ENCODE results near the gene CYP3A7.
"Not testable (repeated sequence)": the region's sequence is repeated elsewhere in the genome, so short reads cannot be mapped to it uniquely, and the experiment has no call there.

CYP3A7 gene

GRCh38 chr7:99734987-99735386 lies at the start of gene CYP3A7:
Gene CYP3A7 (minus strand): TSS chr7:99735196. CDS start chr7:99735093, 103 bp downstream.
- H3K4me3 ChIP-seq (replicated peaks; ENCODE audit: low read depth, low read length), result no peak within 1 kb of the TSS
- no peak for TF ChIP-seq CTCF (IDR thresholded peaks at IDR 0.05; ENCODE audit: low read length, missing control alignments)
- DNase-seq (ENCODE audit: low read depth), result no peak

DNA sequence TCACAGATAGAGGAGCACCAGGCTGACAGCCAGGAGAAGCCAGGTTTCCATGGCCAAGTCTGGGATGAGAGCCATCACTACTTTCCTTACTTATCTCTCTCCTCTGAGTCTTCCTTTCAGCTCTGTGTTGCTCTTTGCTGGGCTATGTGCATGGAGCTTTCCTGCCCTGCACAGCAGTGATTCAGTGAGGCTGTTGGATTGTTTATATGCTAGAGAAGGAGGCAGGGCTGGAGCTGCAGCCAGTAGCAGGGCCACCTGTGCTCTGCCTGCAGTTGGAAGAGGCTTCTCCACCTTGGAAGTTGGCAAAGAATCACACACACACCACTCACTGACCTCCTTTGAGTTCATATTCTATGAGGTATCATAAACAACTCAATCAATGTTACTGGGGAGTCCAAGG lies 49.0 kb upstream of the CYP3A7 start, which contains the start of gene CYP3A4:
Gene CYP3A4, minus strand, starts transcription at position 178 of the 400 bp plus-strand sequence. Its CDS starts 103 bp downstream, at position 75.
- no peak within 1 kb of the TSS for H3K4me3 ChIP-seq (replicated peaks; ENCODE audit: low read depth, low read length)
- no peak for DNase-seq (ENCODE audit: low read depth)
- no peak for TF ChIP-seq CTCF (IDR thresholded peaks at IDR 0.05; ENCODE audit: low read length, missing control alignments)

DNA sequence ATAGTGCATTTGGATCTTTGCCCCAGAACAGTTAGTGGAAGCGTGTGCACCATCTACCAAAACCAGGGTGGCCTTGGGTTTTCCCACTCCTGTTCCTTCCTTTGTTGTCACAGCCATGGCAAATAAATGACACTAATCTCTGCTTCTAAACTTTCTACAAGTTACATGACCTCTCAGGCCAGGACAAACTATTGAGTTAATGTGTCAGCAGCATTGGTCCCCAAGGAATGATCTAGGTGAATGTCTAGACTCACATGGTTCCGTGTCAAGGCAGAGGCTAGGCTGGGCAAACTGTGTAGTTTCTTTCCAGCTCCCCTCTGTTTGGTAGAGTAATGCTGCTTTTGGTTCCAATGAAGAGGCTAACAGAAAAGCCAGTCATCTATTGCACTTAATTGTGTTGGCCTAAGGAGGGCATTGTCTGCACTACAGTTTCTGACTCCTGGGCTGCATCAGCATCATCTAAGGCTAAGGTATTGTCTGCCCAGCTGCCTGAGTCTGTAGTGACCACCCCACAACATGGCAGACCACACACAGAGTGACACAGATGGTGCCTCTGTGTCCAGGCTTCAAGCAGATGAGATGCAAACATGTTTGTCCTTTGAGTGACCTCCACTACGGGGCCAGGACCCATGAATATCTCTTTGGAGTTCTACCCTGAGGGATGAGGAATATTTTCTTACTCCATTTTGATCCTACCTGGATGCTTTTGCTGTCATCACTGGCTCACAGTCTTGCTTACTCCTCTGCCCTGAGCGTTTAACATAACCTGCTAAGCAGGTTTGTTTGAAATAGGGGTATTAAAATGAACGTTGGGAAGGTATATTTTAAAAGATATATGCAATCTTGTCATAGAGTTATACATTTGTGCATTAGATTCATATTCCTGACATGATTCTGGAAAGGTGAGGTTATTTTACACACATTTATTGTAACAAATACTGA lies 47.3 kb upstream of the CYP3A7 start:
- H3K4me3 ChIP-seq (replicated peaks; ENCODE audit: low read depth, low read length), result no peak overlapping the region
- DNase-seq (ENCODE audit: low read depth), result no peak
- no peak for TF ChIP-seq CTCF (IDR thresholded peaks at IDR 0.05; ENCODE audit: low read length, missing control alignments)

- no peak for TF ChIP-seq CTCF (IDR thresholded peaks at IDR 0.05; ENCODE audit: low read length, missing control alignments)
- no peak overlapping the region for H3K4me3 ChIP-seq (replicated peaks; ENCODE audit: low read depth, low read length)
- no peak for DNase-seq (ENCODE audit: low read depth)
These were observed 45.6 kb upstream of the CYP3A7 start for GRCh38 chr7:99780588-99780987.

DNA sequence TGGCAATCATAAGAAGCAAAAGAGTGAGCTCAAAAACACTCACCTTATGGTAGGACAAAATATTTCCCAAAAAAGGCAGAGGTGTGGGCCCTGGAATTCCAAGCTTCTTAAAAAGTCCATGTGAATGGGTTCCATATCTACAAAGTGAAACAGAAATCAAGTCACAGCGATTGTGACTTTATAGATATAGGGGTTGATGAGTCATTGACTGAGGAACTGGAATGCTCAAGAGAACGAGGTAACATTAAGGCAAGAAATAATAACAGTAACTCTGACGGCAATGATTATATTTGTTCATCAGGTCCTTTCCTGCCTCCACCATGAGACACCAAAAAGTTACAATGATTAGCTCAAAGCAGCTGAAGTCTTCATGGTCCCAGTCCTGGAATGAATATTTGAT lies 45.0 kb upstream of the CYP3A7 start:
- no peak overlapping the region for H3K4me3 ChIP-seq (replicated peaks; ENCODE audit: low read depth, low read length)
- DNase-seq (ENCODE audit: low read depth), result no peak
- no peak for TF ChIP-seq CTCF (IDR thresholded peaks at IDR 0.05; ENCODE audit: low read length, missing control alignments)

DNA sequence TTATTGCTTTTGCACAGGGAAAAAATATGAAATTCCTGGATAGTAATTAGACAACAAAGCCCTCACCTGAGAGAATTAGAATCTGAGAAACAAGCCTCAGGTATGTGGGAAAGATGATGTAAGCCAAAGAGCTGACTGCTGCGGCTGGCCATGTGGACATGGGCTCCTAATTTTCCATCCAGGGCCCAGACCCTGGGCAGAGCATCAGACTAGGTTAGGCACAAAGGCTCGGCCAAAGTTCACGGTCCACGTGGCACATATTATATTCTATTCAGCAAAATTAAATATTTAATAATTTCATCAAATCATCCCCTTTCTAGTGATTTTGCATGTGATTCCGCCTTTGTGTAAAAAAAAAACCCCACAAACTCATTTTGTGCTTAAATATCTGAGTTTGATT lies 43.9 kb upstream of the CYP3A7 start:
- DNase-seq (ENCODE audit: low read depth), result no peak
- H3K4me3 ChIP-seq (replicated peaks; ENCODE audit: low read depth, low read length), result no peak overlapping the region
- no peak for TF ChIP-seq CTCF (IDR thresholded peaks at IDR 0.05; ENCODE audit: low read length, missing control alignments)

DNA sequence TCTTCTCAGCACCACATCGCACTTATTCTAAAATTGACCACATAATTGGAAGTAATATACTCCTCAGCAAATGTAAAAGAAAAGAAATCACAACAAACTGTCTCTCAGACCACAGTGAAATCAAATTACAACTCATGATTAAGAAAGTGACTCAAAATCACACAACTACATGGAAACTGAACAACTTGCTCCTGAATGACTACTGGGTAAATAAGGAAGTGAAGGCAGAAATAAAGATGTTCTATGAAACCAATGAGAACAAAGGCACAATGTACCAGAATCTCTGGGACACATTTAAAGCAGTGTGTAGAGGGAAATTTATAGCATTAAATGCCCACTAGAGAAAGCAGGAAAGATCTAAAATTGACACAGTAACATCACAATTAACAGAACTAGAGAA lies 38.4 kb upstream of the CYP3A7 start:
- not testable (repeated sequence) for DNase-seq (ENCODE audit: low read depth); H3K4me3 ChIP-seq (replicated peaks; ENCODE audit: low read depth, low read length)

Data from fibroblast of pulmonary artery (primary cell).